HG02938 (cell line): Measurements from ENCODE around the gene WWP2.
"Not testable (repeated sequence)": the region's sequence is repeated elsewhere in the genome, so short reads cannot be mapped to it uniquely, and the experiment has no call there.

Experiments used
- ATAC-seq: cut with Tn5 transposase; IDR thresholded peaks from one replicate; pipeline ENCODE4 v1.9.1; 2021; ENCODE audit warnings: mild to moderate bottlenecking, moderate library complexity; ENCODE audit not compliant: unreplicated experiment

The WWP2 gene

DNA sequence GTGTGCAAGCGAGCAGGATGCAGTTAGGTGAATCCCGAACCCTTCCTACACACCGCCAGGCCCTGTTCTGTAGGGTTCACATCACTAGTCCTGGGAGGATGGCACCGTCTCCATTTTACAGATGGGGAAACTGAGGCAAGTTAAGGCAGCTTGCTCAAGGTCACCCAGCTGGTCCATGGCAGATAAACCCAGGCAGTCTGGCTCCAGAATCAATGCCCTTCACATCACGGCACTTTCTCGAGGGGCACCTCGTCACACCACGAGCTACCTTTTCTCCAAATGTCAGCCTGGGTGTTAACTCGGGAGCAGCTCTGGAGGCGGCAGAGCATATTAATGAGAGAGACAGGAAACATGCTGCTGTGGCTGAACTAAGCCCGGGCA, 16.9 kb upstream of the WWP2 start:
- ATAC-seq: no peak

DNA sequence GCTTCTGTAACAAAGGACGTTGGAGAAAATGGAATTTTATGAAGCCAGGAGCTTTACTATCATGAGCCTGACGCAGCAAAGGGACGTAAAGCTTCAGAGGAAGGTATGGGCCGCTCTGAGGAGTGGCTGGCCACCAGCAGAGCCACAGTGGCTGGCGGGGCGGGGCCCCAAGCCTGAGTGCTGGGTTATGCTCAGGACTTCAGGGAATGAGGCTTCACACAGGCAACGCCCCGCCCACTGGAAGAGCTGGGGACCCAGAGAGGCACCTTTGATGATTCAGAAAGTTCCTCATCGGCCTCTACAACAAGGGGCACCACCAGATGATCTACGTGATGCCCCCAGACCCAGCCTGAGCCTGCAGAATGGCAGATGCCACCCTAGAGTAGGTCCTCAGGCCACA, 16.2 kb upstream of the WWP2 start:
- ATAC-seq: no peak

DNA sequence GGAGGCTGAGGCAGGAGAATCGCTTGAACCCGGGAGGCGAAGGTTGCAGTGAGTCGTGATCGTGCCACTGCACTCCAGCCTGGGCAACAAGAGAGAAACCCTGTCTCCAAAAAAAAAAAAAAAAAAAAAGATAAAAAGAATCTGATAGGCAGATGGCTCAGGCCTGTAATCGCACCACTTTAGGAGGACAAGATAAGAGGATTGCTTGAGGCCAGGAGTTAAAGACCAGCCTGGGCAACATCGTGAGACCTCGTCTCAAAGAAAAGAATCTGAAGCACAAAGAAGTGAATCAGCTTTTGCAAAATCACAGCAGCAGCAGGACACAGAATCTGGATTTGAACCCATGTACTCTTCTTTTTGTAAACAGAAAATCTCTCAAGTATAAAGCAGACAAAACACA, 15.0 kb upstream of the WWP2 start:
- ATAC-seq: no peak

DNA sequence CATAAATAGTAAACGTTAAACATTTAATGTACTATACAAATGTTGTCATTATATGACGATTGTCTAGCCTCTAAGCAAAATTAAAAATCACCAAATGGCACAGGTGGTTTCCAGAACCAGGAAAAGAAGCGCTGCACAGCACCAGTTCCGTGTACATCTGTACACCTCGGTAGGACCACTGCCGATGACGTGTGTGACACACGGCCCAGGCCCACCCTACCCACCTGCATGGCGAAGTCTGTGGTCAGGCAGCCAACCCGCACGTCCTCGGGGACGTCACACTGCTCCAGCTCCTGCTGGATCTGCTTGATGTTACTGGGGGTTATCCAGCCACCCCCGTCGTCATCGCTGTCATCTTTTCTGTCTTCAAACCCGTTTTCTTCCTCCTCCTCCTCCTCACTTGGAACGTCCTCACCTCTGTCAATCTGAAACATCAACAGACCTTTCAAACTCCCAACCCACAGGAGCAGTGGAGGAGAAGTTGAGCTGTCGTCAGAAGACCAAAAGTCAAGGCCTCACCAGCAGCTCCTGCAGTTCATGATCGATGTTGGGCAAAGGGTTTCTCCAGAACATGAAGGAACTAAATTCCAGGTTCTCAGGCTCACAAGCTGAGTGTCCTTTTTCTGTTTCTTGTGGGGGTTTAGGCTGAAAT, 13.3 kb upstream of the WWP2 start:
- ATAC-seq: no peak

DNA sequence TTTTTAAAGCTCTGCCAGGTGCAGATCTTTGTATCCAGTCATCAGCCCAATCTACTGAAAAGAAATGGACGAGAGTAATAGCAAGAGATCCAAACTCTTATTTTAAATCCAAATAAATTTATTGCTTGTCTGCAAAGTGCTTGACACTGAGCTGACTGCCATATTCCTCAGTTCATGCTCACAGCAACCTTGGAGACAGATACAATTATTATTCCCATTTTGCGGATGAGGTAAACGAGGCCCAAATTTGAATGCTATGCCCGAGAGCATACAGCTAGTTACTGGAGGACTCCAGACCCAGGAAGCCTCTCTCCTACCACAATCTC, 8.0 kb upstream of the WWP2 start:
- no peak for ATAC-seq

DNA sequence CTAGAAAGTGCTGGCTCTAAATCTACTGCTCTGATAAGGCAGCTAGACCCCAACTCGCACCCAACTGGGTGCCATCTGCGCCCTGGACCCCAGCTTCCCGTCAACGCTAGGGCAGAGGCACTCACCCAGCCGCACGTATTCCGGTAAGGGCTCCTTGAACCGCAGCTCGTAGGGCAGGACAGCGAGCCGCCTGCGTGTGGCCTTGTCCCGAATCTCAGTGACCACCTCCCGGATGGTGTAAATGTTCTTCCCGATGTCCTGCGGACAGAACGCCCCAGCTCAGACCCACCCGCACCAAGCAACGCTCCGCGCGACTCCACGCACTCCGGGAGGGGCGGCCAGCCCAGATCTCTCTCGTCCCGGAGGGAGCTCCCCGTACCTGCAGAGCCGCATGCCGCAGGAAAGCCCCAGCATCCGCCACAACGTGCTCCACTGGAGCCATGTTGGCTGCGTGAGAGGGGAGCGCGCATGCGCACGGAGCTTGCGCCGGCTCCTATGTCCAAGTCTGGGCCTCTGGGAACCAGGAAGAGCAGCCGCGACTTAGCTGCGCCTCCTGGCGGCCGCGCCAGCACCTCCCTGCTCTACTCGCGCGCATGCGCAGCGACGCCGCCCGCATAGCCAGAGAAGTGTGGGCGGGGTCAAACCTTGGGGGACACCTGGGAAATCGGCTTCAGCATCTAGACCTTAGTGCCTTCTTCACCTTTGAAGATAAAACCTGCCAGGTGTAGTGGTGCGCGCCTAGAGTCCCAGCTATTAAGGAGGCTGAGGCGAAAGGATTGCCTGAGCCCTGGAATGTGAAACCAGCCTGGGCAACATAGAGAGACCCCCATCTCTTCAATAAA, 7.4 kb upstream of the WWP2 start, which contains the start of gene NOB1:
Gene NOB1, minus strand, starts transcription at position 458 of the 842 bp plus-strand sequence. Its CDS starts 16 bp downstream, at position 442.
- ATAC-seq: peak; percentile 90

DNA sequence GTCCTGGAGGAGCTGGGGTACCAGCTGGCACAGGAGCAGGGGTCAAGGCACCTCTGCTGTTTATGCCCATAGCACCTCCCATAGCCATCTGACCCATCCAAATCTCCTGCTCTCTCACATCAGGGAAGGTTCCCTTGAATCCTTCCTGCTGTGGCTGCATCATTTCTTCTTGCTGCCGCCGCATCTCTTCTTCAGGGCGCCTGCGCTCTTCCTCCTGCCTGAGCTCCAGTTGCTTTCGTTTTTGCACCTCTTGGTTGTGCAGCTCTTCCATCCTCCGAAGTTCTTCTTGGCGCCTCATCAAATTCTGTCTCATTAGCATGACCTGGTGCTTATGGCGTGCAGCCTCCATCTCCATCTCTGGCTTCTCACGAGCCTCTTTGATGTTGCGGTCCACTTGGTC, 5.4 kb upstream of the WWP2 start:
- ATAC-seq: no peak

DNA sequence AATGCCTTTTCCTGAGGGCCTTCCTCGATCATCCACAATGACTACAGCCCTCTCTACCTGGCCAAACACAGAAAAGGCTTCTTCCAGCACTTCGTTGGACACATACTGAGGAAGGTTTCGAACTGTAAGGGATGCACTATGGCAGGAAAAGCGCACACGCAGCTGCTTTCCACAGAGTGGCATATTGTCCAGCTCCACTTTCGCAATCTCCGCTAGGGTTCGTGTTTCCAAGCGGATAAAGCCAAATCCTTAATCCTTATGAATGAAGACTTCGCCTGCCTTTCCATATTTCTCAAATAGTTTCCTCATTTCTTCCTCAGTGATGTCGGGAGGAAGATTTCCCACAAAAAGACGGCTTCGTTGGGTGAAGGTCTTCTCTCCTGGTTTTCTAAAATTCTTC, 4.8 kb upstream of the WWP2 start:
- ATAC-seq: not testable (repeated sequence)

DNA sequence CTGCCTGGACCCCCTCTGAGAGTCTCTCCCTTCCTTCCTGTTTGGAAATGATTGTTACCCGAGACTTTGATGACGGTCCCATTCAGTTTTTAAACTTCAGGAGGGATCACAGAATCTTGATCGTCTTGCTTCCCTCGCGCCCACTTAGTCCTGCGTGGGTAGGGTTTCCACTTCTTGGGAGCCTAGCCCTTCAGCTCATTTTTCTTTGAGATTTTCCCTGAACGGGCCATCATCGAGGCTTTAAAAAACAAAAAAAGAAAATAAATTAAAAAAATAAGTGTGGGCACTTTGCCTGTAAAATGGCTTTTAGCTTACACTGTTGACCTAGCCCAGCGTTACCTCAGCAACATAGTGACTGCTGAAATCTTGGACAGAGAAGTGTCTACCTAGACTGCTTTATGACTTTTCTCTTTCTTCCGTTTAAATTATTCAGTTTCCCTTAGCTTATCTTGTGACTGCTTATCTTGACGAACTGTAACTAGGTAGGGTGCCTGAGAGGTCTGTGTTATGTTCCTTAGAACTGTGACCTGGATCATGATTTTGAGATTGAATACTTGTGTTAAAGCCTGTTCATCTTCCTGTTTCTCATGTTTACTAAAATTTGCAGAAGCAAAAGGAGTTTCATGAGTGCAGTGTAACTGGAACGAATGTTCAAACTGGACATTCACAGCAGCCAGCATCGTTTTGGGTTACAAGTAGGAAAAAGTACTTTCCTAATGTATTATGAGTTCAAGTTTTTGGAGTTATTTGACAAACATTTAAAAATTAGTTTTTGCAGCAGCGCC, 874 bp downstream of the WWP2 start:
- ATAC-seq: peak; percentile 5

DNA sequence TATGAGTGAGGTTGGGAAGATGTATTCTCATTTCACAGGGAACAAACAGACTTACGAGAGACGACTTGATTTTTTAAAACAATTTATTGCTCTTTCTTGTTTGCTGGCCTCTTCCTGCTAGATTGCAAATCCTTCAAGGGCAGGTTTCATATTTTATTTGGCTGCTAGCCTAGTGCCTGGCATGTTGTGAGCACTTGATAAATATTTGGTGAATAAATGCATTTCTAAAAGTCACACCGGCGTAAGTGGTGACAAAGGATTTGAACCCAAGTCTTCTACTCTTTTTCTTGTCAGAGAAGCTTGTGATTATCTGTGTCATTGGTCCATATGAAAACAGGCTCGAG, 1.4 kb downstream of the WWP2 start:
- ATAC-seq: no peak

DNA sequence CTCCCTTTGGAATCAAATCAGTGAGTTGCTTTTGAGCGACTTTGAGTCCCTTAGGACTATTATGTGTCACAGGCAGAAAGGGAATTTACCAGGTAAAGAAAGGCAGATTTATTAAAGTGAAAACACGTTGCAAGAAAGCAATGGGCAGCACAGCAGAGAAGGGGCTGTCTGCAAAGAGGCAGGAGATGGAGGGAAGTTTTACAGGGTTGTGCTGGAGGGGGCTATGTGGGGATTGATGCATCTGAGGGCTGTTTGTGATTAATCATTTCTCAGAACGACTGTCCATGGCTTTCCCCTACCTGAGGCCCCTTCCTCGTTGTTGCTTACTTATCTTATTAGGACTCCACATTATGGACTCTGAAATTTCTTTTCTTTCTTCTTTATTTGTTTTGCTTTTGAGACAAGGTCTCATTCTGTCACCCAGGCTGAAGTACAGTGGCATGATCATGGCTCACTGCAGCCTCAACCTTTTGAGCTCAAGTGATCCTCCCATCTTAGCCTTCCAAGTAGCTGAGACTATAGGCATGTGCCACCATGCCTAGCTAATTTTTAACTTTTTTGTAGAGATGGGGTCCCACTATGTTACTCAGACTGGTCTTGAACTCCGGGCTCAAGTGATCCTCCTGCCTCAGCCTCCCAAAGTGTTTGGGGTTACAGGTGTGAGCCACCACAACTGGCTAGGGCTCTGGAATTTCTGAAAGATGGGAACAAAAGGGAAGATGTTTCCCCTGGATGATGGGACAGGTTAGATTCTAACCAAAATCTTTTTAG, 5.5 kb downstream of the WWP2 start:
- ATAC-seq: no peak

DNA sequence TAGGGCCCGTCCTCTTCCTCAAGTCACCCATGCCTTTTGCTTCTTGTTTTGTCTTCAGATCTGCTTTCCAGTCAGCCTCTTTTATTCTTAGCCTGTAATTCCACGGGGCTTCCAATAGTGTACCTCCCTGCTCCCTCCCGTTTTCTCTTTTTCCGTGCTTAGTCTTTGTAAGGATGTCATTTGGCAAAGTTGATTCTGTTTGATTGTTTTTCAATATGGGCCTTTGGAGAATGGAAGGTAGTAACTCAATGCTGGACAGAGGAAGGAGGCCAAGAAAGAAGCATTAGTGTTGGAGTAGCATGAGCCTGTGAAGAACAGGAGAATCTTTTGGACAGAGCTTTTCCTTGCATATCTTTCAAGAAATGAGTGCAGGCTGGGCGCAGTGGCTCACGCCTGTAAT, 6.5 kb downstream of the WWP2 start:
- ATAC-seq: no peak

DNA sequence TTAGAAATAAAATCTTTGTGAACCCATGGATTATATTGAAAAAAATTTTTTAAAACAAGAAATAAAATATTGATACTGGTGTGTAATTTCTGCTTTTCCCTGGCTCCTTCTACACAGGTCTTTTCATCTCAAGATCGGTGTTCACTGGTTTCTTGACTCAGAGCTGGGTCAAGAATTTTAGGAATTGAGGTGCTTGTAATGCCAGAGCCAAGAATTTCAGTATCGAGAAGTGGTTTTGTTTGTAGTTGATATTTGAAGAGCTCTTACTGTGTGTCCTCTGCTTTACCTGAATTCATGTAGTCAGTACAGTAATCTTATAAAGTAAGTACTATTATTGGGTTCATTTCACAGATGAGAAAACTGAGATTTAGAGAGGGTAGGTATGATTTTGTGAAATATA, 7.3 kb downstream of the WWP2 start:
- no peak for ATAC-seq

DNA sequence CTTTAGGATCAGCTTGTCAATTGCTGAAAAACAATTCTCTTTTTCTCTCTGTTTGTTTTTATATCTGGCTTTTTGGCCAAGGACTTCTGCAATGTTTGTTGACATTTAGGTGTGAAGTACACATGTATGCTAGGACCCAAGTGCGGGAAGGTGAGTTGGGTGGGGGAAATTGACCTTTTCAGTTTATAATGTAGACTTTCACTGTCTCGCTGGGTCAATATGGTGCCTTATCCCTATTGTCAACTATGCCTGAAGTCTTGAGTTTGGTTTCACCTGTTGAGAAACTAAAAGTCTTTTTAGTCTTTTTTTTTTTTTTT, 9.5 kb downstream of the WWP2 start:
- ATAC-seq: no peak

DNA sequence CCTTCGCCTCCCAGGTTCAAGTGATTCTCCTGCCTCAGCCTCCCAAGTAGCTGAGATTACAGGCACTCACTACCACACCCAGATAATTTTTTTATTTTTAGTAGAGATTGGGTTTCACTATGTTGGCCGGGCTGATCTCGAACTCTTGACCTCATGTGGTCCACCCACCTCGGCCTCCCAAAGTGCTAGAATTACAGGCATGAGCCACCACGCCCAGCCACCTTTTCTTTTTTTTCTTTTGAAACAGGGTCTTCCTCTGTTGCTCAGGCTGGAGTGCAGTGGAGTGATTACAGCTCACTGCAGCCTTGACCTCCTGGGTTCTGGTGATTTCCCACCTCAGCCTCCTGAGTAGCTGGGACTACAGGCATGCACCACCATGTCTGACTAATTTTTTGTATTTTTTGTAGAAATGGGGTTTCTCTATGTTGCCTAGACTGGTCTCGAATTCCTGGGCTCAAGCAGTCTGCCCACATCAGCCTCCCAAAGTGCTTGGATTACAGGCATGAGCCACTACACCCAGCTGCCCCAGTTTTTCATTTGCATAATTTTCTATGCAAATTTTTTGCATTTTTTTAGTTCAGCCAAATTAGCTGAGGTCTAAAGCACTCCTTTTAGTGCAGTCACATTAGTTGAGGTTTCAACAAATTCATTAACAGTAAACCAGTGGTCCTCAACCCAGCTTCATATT, 11.3 kb downstream of the WWP2 start:
- ATAC-seq: no peak

DNA sequence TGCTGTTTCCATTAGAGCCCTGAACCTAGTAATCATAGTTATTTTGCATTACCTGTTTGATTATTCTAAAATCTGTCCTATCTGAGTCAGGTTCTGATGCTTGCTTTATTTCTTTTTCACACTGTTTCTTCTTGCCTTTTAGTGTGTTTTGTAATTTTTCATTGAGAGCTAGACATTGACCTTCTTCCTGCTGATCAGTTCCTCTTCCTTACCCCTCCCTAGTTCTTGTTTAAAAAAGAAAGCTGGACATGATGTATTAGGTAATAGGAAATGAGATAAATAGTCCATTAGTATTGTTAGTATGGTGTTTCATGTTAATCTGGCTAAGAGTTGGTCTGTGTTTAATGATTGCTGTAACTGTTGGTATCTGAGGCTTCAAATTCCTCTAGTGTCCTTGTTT, 13.4 kb downstream of the WWP2 start:
- no peak for ATAC-seq

DNA sequence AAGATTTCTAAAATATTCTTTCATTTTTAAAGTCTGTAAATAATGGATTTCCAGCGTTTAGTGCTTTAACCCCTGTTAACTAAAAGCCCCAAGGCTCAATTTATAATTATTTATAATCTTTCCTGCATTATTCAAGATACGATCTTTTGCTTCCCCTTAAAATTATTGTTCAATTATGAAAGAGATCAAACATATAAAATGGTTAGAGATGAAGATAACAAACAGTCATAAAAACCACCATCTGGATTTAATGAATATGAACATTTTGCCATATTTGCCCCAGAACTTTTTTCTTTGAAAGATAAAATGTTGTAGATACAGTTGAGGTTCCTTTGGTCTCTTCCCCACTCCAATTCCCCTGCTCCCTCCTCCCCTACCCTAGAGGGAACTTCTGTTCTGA, 17.6 kb downstream of the WWP2 start:
- no peak for ATAC-seq

DNA sequence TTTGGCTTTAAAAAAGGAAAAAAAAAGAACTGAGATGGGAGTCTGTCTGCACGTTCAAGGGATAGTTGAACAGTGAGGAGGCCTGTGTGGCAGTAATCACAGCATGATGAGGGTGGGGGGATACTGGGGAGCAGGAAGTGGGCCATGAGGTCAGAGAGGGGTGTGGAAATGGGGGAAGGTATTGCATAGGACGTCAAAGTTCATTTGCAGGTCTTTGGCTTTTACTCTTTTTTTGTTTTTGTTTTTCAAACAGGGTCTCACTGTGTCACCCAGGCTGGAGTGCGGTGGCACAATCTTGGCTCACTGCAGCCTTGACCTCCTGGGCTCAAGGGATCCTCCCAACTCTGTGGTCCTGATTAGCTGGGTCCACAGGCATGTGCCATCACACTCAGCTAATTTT, 19.0 kb downstream of the WWP2 start:
- no peak for ATAC-seq

DNA sequence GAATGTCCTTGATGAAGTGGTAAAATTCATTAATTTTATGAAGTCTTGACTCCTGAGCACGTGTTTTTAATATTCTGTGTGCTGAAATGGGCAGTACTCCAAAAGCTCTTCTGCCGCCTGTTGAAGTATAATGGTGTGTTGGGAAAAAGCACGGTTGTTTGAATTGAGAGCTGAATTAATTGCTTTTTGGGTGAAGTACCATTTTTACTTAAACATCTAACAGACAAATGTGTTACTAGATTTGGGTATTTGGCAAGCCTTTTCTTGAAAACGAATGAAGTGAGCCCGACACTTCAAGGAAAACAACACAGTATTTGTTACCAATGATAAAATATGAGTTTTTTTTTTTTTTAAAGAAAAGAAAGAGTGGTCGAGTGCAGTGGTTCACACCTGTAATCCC, 22.5 kb downstream of the WWP2 start:
- ATAC-seq: no peak

DNA sequence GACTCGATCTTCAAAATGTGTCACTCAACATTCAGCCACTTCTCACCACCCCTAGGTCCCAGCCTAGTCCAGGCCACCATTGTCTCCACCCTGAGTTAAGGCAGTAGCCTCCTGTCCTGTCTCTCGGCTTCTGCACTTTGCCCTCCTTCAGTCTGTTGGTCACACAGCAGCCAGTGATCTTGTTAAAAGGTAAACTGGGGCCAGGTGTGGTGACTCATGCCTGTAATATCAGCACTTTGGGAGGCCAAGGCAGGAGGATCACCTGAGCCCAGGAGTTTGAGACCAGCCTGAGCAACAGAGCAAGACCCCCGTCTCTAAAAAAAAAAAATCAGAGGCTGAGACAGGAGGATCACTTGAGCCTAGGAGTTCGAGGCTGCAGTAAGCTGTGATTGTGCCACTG, 25.8 kb downstream of the WWP2 start:
- no peak for ATAC-seq

DNA sequence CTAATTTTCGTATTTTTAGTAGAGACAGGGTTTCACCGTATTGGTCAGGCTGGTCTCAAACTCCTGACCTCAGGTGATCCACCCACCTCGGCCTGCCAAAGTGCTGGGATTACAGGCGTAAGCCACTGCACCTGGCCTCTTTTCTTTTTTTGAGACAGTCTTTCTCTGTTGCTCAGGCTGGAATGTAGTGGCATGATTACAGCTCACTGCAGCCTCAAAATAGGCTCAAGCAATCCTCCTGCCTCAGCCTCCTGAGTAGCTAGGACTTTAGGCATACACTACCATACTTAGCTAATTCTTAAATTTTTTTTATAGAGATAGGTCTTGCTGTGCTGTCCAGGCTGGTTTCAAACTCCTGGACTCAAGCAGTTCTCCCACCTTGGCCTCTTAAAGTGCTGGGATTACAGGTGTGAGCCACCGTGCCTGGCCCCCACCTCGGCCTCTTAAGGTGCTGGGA, 29.3 kb downstream of the WWP2 start:
- ATAC-seq: not testable (repeated sequence)
